Stimulated activated CD8-positive, alpha-beta memory T cell treated with anti-CD3 and anti-CD28 coated beads, Interleukin-7, amount 100 ng/mL, for 1 hour (primary cell): Measurements from ENCODE around the gene PLA2G12B.

Experiments
- DNase-seq, 2 donors: peaks; one replicate each; pipeline ENCODE4 v3.0.0-alpha.2; 2020; ENCODE audit warnings: low read depth in 2 of 2

The PLA2G12B gene

DNA sequence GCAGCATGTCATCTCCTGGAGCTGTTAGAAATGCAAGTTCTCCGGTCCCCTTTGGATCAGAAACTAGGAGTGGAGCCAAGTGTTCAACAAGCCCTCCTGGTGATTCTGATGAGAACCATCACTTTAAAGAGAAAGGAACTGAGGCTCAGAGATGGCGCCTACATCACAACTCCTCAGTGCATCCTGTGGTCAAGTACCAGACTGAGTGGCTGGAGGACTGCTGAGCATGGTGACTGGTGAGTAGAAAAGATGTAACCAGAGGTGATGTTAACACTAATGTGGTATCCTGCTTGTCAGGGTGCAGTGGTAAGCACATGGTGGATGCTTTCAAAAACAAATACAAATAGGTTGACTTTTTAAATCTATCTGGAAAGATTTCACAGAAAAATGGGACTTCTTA is 64.5 kb downstream of the PLA2G12B start:
- no peak for DNase-seq

DNA sequence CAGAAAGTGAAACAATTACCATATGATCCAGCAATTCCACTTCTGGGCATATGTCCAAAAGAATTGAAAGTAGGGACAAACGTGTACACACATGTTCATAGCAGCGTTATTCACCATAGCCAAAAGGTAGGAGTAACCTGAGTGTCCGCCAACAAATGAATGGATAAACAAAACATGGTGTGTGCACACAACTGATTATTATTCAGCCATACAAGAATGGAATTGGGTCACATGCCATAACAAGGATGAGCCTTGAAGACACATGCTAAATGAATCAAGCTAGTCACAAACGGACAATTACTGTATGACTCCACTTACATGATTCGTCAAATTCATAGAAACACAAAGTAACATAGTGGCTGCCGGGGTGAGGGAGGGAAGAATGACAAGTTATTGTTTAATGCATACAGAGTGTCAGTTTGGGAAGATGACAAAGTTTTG is 65.2 kb downstream of the PLA2G12B start:
- DNase-seq, result no peak

DNA sequence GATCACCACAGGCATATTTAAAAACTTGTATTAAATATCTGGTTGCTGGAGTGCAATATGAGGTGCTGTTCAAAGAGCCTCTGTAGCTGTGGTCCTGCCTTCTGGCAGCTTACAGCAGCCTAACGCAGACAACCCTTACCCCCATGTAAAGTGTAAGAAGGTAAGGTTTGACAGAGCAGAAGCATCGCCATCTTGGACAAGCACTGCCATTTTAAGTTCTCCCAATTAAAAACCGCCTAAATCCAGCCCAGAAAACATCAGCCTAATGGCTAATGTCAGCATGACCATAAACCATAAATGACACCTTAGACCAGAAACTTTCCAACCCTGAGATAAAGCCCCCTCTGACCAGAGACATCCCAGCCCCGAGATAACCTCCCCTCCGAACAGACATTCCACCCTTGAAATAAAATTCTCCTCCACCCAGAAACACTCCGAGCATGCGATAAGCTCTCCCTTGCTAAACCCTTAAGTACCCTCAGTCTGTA is 66.4 kb downstream of the PLA2G12B start:
- DNase-seq, result no peak

DNA sequence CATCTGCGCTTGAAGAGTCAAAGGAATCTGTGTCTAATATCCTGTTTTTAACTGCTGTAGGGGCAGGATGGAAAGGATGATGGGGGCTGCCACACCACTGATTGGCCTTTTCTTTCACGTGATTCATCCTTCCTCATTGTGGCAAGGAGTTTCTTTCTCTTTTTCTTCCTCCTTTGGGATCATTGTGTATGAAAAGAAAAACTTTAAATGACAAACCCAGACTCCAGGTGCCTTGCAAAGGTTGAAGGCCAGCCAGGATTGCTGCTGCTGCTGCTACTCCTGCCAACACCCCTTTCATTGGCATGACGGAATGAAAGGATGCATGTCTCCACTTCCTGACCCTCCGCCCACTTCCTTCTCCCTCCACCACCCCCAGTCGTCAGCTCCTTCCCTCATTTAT is 67.6 kb downstream of the PLA2G12B start:
- DNase-seq, result no peak

DNA sequence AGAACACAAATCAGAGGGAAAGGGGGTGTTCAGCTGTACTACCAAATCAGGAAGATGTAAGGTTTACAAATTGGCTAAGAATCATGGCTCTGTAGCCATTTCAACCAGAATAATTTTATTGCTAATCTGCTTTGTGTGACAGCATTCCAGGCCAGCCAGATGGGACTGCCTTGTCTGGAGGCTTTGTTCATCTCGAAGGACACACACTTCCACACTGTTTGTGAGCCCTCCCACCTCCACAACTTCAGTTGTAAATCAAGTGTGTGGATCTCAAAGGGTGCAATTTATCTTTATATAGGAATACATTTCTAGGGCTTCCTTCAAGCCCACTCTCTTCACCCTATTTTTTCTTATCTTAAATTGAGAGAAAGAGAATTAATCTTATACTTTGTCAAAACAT is 68.0 kb downstream of the PLA2G12B start:
- DNase-seq, result no peak

DNA sequence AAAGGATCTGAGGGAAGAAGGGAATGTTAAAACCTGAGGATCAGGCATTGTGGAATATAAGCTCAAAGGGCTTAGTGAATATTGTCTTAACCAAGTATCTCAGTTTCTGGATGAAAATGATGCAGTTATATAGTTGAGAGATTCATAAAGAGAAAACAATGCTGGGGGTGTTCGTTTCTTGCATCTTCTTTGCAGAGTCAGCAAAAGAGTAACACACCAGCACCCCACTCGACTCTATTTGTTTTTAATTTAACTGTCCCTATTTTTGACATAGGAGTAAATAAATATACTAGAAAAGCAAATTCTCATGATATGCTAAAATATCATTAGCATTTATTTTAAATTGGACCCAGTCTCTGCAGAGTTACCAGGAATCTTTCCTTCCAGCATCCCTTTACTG is 68.7 kb downstream of the PLA2G12B start:
- DNase-seq, result no peak
